Epithelial cell of proximal tubule (primary cell): Measurements from ENCODE around the gene MAST4. TPM values are rescaled to one million over a fixed set of nuclear protein-coding genes. Genes with fewer than 3 reads are reported as not detected.

Experiments
- DNase-seq: peaks from one replicate; pipeline ENCODE4 v3.0.0-alpha.2; 2011; ENCODE audit warnings: low read depth
- H3K4me3 ChIP-seq: 2 replicates; pipeline ENCODE4 v1.5.1; 2011; ENCODE audit warnings: low read depth, mild to moderate bottlenecking, low read length
- total RNA-seq: library from RNA; depleted of rRNA; stranded (reverse); fragments of >200 nt; gene quantifications from 2 replicates; pipeline ENCODE4 v1.2.3, GENCODE V29; 2015
- TF ChIP-seq, protein P1 (sequence below): conservative IDR thresholded peaks from 2 replicates; pipeline ENCODE4 v1.5.1; 2012; ENCODE audit warnings: low read depth, mild to moderate bottlenecking, low read length

Gene MAST4
- total RNA-seq, 1 donor from 2014 or later, result 17.3 TPM

DNA sequence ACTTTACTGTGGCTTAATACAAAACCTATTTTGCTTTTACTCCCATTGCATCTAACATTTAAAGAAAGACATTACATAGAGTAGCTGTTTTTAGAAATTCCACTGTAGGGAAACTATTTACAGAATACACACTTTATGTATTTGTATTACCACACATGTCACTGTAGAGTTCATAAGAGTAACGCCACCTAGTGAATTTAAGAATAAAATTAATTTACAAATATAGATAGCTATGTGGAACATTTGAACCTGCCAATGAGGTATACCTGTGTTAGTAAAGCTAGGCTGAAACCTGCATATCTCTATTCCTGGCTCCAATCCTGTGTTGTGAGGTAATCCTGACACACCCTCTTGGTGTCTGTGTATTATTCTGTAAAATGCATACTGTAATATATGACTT, 234.4 kb downstream of the MAST4 start:
- TF ChIP-seq, protein P1, sequence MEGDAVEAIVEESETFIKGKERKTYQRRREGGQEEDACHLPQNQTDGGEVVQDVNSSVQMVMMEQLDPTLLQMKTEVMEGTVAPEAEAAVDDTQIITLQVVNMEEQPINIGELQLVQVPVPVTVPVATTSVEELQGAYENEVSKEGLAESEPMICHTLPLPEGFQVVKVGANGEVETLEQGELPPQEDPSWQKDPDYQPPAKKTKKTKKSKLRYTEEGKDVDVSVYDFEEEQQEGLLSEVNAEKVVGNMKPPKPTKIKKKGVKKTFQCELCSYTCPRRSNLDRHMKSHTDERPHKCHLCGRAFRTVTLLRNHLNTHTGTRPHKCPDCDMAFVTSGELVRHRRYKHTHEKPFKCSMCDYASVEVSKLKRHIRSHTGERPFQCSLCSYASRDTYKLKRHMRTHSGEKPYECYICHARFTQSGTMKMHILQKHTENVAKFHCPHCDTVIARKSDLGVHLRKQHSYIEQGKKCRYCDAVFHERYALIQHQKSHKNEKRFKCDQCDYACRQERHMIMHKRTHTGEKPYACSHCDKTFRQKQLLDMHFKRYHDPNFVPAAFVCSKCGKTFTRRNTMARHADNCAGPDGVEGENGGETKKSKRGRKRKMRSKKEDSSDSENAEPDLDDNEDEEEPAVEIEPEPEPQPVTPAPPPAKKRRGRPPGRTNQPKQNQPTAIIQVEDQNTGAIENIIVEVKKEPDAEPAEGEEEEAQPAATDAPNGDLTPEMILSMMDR, result no peak
- DNase-seq, result no peak
- no peak overlapping the region for H3K4me3 ChIP-seq

DNA sequence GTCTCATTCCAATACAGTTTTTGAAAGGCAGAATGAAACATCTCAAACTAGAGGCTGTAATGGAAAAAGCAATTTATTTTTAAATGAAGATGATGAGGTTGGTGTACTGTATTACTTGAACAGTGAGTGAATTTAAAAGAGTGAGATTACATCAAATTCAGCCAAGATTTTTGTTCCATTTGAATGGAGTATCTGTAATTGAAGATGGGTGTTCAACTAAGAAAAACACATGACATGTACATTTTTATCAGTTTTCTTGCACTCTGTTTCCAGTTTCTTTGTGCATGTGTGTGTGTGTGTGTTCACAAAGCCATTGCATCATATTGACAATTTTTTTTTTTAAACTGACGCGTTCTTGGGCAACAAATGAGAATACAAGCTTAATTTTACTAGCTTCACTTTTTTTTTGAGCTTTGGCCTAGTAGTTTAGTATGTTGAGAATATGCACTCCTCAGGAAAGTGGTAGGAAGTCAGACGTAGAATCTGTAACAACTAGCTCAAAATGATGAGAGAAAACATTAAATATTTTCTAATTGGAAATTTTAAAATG, 243.5 kb downstream of the MAST4 start:
- DNase-seq, result no peak
- TF ChIP-seq, protein P1, result no peak
- no peak overlapping the region for H3K4me3 ChIP-seq

DNA sequence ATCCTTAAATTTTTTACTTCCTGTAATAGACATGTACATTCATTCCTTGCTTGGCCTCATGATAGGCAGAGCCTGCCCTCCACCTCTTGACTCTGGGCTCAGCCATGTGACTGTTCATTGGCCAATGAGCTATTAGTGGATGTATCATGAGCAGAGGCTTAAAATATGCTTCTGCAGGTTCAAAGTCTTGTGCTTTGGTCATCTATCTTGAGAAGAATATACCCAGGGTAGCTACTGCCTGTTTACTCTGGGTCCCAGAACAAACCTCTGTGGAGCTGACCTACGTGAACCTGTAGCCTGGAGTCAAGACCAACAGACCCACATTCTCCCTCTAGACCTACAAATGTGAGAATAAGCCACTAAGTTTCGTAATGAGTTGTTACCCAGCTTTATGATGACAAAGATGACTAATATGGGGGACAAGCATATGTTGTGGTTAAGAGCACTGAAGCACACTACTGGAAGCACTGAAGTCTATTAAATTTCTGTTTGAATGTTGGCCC, 244.4 kb downstream of the MAST4 start:
- no peak for DNase-seq
- TF ChIP-seq, protein P1, result no peak

DNA sequence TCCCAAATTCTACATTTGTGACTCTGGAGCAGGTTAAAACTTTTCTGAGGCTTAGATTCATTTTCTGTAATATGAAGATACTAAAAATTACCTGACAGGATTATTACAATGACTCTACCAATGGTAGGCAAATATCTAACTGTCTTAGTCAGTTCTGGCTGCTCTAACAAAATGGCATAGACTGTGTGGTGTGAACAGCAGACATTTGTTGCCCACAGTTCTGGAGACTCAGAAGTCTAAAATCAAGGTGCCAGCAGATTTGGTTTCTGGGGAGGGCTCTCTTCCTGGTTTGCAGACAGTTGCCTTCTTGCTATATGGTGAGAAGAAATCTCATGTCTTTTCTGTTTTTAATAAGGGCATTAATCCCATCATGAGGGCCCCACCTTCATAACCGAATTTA, 245.1 kb downstream of the MAST4 start:
- H3K4me3 ChIP-seq, result no peak overlapping the region
- DNase-seq, result no peak
- TF ChIP-seq, protein P1, result no peak

More for the DNA sequence above, 244.4 kb downstream of the MAST4 start:
- no peak overlapping the region for H3K4me3 ChIP-seq

DNA sequence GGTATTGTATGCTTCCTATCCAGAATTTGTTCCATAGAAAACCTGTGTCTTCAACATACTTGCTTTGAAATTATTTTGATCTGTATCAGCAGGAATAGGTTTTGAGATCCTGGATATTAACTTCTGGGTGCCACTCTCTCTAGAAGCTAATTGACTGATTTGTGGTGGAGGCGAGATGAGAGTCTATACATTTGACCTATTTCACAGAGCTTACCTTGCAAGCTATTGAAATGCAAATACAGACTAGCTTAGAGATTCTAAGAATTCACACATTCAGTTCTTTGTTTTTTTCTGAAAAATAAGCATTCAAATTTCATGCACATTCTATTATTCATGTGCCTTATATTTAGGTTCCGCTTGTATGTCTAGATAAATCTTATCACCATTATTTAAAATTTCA, 246.3 kb downstream of the MAST4 start:
- no peak for DNase-seq
- TF ChIP-seq, protein P1, result no peak
- no peak overlapping the region for H3K4me3 ChIP-seq

DNA sequence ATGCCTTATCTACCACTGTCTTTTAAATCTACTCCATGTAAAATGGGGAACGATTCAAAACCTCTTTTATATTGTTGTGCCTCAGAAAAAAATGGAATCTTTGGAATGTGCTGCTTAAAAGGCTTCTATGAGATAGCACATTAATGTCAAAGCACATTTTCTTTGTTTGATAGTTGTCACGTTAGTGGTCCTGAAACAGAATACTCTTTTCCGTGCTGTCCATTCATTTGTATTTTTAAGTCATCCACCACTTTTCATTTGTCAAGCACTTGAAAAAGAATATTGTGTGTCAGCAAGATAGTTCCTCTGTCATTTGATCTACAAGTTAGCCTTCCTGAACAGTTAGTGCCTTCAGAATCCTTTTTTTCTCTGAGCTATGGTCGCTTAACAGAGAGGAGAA, 246.9 kb downstream of the MAST4 start:
- DNase-seq, result no peak
- H3K4me3 ChIP-seq, result no peak overlapping the region
- TF ChIP-seq, protein P1, result no peak

DNA sequence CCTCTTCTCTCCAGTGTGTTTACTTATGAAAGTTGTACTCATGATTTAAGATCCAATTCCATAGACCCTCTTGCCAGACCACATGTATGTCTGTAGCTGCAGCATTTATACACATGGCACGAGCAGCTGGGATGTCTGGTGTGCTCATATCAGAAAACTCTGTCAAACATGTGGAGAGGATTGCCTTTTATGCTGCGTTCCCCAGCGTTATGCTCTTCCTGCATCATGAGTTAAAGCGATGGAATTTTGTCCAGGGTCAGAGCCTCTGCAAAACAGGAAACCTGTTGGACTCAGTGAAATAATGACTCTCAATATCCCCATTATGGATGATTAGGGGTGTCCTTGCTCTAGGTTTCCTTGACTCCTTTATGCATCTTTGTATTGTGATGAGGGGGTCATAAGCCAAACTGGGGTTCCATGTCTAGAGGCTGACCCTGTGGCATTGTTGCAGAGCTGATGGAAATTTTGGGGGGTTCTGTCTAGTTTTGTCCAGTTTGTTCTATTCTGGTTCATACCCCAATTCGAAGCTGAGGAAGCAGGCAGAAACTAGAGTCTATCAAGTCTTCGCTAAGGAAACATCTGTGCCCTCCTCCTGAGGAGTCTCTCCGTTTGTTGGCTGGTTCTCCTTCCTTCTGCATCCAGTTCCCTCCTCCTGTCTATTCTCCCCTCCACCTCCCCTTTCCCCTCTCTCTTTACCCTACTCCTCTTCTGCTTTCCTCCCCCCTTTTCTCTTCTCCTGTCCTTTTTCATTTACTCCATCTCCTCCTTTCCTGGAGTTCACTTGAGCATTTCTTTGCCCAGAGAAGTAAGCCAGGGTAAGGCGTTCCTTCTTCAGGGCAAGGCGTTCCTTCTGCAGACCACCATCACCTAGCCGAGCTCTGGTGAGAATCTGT, 252.8 kb downstream of the MAST4 start:
- H3K4me3 ChIP-seq, result no peak overlapping the region
- DNase-seq, result no peak
- TF ChIP-seq, protein P1, result no peak
